ENCODE results near the gene ST8SIA4. TPM values are rescaled to one million over a fixed set of nuclear protein-coding genes. Genes with fewer than 3 reads are reported as not detected.

ST8SIA4 gene, protein sequence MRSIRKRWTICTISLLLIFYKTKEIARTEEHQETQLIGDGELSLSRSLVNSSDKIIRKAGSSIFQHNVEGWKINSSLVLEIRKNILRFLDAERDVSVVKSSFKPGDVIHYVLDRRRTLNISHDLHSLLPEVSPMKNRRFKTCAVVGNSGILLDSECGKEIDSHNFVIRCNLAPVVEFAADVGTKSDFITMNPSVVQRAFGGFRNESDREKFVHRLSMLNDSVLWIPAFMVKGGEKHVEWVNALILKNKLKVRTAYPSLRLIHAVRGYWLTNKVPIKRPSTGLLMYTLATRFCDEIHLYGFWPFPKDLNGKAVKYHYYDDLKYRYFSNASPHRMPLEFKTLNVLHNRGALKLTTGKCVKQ
- polyA plus RNA-seq (ENCODE audit: insufficient read length in 12 of 12) = 1 to 10 TPM in 11 of 12 donors, not detected in 1; 5.6 to 8.2 (median 6.7) TPM
- long read RNA-seq, donor 1, full-length matches to known transcripts = 1 of 1 reads
- long read RNA-seq, donor 1, partial matches to known transcripts = 0 of 1 reads
- long read RNA-seq, donor 1, other reads (novel, unspliced or antisense) = 0 of 1 reads
- long read RNA-seq, donor 2, full-length matches to known transcripts = 2 of 2 reads
- long read RNA-seq, donor 2, partial matches to known transcripts = 0 of 2 reads
- long read RNA-seq, donor 2, other reads (novel, unspliced or antisense) = 0 of 2 reads
- long read RNA-seq, donor 3, full-length matches to known transcripts = 5 of 5 reads
- long read RNA-seq, donor 3, partial matches to known transcripts = 0 of 5 reads
- long read RNA-seq, donor 3, other reads (novel, unspliced or antisense) = 0 of 5 reads
- long read RNA-seq, donor 4 = 0 reads
- long read RNA-seq, donor 5 = 0 reads
- long read RNA-seq, donor 6, full-length matches to known transcripts = 4 of 4 reads
- long read RNA-seq, donor 6, partial matches to known transcripts = 0 of 4 reads
- long read RNA-seq, donor 6, other reads (novel, unspliced or antisense) = 0 of 4 reads
- long read RNA-seq, donor 7 = 0 reads
- long read RNA-seq, donor 8, full-length matches to known transcripts = 4 of 4 reads
- long read RNA-seq, donor 8, partial matches to known transcripts = 0 of 4 reads
- long read RNA-seq, donor 8, other reads (novel, unspliced or antisense) = 0 of 4 reads
- long read RNA-seq, donor 9, partial matches to known transcripts = 0 of 1 reads
- long read RNA-seq, donor 9, other reads (novel, unspliced or antisense) = 0 of 1 reads
- long read RNA-seq, donor 10, full-length matches to known transcripts = 1 of 1 reads
- long read RNA-seq, donor 10, partial matches to known transcripts = 0 of 1 reads
- long read RNA-seq, donor 10, other reads (novel, unspliced or antisense) = 0 of 1 reads
- long read RNA-seq, donor 11, full-length matches to known transcripts = 4 of 4 reads
- long read RNA-seq, donor 11, partial matches to known transcripts = 0 of 4 reads
- long read RNA-seq, donor 11, other reads (novel, unspliced or antisense) = 0 of 4 reads

DNA sequence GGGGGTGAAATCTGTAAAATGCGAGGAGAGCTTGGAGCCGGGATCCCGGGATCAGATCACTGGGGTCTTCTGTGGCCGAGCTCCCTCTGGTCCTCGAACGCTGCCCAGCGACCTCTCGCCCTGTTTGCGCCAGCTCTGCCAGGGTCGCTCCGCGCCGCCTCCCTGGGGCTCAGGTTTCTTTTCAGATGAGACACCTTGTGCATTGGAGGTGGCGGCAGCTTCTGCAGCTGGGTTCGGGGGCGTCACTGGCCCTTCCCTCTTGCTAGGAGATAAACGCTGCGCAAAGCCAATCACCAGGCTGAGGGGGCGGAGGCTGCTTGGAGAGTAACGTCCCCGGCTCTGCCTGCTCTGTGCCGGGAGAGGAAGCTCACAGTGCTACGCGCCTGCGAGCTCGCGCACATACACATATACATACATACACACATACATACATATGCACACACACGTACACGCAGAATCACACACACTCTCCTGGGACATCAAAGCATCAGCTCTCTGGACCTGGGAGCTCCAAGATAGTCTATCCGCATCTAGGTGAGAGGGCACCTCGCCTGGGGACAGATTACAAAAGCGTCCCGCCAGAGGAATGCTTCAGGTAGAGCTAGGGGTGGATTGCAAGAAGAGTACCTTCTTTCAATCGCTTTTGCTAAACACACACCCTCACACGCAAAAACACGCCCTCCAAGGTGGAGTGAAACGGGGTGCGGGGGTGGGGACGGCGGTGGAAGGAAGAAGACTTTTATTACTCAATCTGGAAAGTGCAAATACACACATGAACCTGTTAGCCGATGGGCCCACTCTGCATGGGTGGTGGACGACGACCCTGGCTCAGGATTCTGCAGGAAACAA lies at the start of gene ST8SIA4:
TSS of gene ST8SIA4 (minus strand) at position 244 of the 849 bp plus-strand sequence. CDS start 327 bp downstream, outside the sequence.
- DNase-seq = peak; percentile 83

GRCh38 chr5:100950985-100951384 lies 47.9 kb upstream of the ST8SIA4 start:
- no peak for DNase-seq

DNA sequence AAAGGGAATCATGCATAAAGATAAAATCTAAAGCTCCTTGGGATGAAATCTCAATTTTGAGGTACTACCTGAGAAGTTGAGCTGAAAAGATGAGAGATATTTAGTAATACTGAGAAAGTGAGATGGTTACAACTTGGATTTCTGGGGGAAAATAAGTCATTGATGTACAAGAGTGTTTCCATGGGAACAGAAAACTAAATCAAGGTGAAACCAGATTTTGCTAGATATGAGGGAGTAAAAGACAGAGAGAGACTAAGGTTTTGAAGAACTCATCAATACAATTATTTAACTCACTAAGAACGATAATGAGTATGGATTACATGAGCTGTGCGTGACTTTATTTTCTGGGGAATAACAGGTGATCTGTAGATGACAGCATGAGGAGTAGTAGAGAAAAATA lies 10.2 kb upstream of the ST8SIA4 start:
- DNase-seq = no peak

- DNase-seq = no peak
Observed at GRCh38 chr5:100909034-100909433, 6.0 kb upstream of the ST8SIA4 start.

DNA sequence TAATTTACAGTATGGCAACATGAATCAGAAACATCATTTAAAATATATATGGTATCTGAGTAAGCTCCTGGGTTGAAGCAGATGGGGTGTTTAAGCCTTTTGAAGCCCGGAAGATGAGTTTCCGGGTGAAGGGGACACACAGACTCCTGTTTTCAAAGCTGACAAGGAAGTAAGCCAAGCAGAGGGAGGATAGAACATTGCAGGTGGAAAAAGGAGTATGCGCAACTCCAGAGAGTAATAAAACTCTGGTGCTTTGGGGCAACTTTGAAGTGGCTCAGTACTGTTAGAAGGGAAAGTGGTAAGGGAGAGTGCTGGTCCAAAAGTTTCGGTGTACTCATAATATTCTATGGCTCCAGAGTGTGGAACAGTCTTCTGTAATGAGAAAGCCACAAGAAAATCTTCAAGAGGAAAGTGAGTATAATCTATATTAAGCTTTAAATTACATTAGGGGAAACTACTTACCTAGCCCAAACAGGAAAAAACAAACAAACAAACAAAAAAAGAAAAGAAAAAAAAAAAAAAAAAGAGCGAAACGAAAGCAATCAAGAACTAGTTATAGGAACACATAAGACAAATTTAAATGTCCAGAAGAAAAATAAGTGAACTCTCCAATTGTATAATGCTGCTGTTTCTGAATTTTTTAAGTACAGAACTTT lies 2.3 kb upstream of the ST8SIA4 start:
- no peak for DNase-seq

- DNase-seq = no peak
Observed at GRCh38 chr5:100904259-100904861, 1.3 kb upstream of the ST8SIA4 start.

GRCh38 chr5:100902440-100903038 lies 543 bp downstream of the ST8SIA4 start:
- peak; percentile 26 for DNase-seq

GRCh38 chr5:100901821-100902341 lies 1.2 kb downstream of the ST8SIA4 start:
- peak; percentile 32 for DNase-seq

DNA sequence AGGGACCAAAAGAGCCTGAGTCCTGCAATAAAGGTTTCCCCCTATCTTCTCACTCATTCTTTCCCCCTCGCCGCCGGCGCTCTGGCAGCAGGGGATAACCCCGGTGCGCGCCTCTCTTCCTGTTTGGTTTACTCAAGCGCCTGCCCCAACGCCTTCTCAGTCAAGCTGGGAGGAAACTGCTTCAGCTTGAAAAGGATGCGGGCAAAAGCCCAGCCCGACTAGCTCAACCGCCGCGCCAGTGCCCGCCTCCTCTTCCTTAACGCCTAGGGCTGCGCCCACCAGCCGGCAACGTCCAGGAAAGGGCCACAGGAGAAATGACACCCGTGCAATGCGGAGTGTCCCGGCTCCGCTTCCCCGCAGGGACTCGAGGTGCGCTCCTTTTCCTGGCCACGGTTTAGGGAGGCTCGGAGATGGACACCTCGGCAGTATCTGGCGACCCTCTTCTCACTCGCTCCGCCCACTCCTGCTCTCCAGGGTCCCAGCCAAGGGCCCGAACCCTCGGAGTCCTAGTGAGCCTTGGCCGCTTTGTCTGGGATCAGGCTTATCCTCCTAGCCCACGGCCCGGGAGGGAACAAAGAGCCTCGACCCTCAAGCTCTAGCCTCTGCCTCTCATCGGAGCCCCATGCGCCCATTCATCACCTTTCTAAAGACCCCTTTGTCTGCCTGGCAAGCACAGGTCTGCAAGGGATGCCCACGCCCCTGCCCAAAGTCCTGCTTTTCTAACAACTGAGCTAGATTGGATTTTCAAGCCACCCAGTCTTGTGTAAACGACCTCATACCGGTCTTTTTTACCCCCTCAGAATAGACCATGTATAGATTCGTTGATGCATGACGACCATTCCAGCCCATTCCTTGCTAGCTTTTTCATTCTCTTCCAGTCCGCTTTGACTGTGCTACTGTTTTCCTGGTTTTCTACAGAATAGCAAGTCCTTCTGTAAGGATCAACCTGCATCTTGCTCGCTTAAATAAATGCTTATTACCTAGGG lies 2.0 kb downstream of the ST8SIA4 start:
- DNase-seq = peak; percentile 49

DNA sequence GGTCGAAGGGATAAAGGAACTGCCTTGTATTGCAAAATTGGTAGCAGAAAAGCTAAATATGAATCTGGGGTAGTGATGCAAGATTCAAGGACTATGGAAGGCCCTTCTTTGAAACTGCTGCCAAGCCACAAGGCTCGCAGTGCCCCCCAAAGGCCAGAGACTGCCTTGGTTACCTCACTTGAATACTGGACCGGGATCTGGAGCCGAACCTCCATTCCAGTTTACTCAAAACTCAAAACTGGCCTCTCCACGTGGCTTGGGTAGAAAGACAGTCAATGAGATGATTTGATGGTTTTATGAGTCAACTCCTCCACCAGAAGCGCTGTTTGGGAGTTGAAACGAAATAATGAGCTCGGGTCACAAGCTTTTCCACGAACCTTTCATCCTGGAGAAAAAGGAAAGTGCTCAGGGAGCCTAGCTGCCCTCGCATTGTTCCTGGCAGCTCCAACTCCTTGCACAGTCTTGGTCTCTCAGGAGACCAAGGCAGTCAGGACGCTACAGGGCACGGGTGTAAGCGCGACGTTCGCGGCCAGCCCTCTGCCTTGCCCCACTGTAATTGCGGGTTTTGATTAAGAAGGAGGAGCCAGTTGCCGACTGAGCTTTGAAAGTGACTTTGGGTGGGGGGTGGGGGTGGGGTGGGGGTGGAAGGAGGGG lies 2.8 kb downstream of the ST8SIA4 start:
- DNase-seq = peak; percentile 34

- DNase-seq = no peak
Observed at GRCh38 chr5:100899675-100900074, 3.4 kb downstream of the ST8SIA4 start.

DNA sequence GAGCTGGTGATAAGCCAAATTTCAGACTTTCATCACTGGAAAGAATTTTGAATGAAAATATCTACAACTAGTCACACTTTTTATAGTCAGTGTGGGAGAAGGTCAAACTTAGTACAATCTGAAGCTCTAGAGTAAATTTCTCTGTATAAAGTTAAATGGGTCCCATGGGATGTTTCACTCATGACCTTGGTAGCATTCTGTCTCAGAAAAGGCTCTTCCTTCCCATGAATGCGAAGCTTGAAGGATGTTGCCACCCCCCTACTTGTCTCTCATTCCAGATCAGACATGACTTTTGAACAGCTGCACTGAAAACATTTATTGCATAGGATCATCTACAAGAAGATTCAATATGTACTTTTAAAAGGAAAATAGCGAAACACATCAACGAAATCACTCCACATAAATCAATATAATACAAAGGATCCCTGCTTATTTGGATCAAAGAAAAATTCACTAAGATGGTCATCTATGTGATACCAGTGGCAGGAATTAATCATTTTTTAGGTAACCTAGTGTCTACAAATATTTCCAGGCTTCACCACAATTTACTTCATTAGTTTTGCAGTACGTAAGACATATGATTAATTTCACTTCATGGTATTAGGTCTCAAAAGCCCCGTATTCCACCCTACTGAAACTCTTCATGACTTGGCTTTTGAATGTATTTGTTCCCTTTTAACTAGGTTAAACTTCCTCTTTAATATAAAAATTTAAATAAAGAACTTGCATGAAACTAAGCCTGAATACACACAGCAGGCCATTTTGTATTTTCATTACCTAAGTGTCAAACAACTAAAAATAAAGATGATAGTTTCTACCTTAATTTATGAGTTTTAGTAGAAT lies 4.4 kb downstream of the ST8SIA4 start:
- DNase-seq = no peak

- DNase-seq = no peak
Observed at GRCh38 chr5:100896054-100896453, 7.0 kb downstream of the ST8SIA4 start.

- DNase-seq = no peak
Observed at GRCh38 chr5:100890461-100891008, 12.5 kb downstream of the ST8SIA4 start.

- no peak for DNase-seq
Observed at GRCh38 chr5:100889896-100890295, 13.2 kb downstream of the ST8SIA4 start.

Data from muscle of arm (tissue), 14 donors.